Chondrocyte (in vitro differentiated cells): ENCODE measurements around the gene VAV2. TPM values are rescaled to one million over a fixed set of nuclear protein-coding genes. Genes with fewer than 3 reads are reported as not detected.
A peak's percentile ranks its signal among the peaks of the same experiment; 100 is the strongest.

Source experiments
- DNase-seq: peaks from one replicate; pipeline ENCODE4 v3.0.0; 2021; ENCODE audit warnings: mixed read lengths, low spot score
- H3K27ac Mint-ChIP-seq: one replicate; pipeline ENCODE4 v1.8.0; 2021; ENCODE audit warnings: mild to moderate bottlenecking, moderate library complexity, mixed read lengths; ENCODE audit not compliant: unreplicated experiment
- H3K27me3 Mint-ChIP-seq: 2 replicates; pipeline ENCODE4 v1.8.0; 2021; ENCODE audit warnings: low read depth, mixed read lengths
- H3K36me3 Mint-ChIP-seq: 2 replicates; pipeline ENCODE4 v1.8.0; 2021; ENCODE audit warnings: low read depth, mixed read lengths
- H3K4me1 Mint-ChIP-seq: 2 replicates; pipeline ENCODE4 v1.8.0; 2021; ENCODE audit warnings: low read depth, mild to moderate bottlenecking, mixed read lengths
- H3K4me3 Mint-ChIP-seq: one replicate; pipeline ENCODE4 v1.8.0; 2021; ENCODE audit warnings: mild to moderate bottlenecking, moderate library complexity, mixed read lengths; ENCODE audit not compliant: unreplicated experiment
- H3K9me3 Mint-ChIP-seq: 2 replicates; pipeline ENCODE4 v1.8.0; 2021; ENCODE audit warnings: low read depth, mixed read lengths
- CTCF ChIP-seq: fragments of 200-600 bp; sonication (generic); IDR thresholded peaks from 2 replicates; pipeline ENCODE4 v1.5.0; 2021; ENCODE audit warnings: antibody characterized with exemption, mild to moderate bottlenecking, moderate library complexity
- total RNA-seq: library from RNA; stranded (reverse); gene quantifications from 3 replicates; pipeline ENCODE4 v1.2.1, GENCODE V29; 2021

Gene VAV2
- total RNA-seq, 1 donor from 2014 or later: 17.7 TPM

- Mint-ChIP-seq H3K4me3 (no peak overlapping the region), H3K9me3 (no peaks in the 10 kb centered on the region), H3K36me3 (no peaks in the 10 kb centered on the region), H3K27me3 (no peaks in the 10 kb centered on the region), H3K27ac (no peak overlapping the region), H3K4me1 (peaks cover 45% of the 10 kb centered on the region)
- DNase-seq: no peak
- TF ChIP-seq CTCF: no peak
These were observed 76.5 kb downstream of the VAV2 start for GRCh38 chr9:133915534-133916158.

GRCh38 chr9:133914442-133915342, 77.4 kb downstream of the VAV2 start:
- peaks cover 43% of the 10 kb centered on the region for H3K4me1 Mint-ChIP-seq
- TF ChIP-seq CTCF: no peak
- no peak overlapping the region for H3K4me3 Mint-ChIP-seq
- H3K36me3 Mint-ChIP-seq: no peaks in the 10 kb centered on the region
- no peaks in the 10 kb centered on the region for H3K9me3 Mint-ChIP-seq
- H3K27me3 Mint-ChIP-seq: no peaks in the 10 kb centered on the region
- DNase-seq: no peak
- peak overlapping the region; percentile 54 for H3K27ac Mint-ChIP-seq

GRCh38 chr9:133913571-133914369, 78.4 kb downstream of the VAV2 start:
- H3K27ac Mint-ChIP-seq: no peak overlapping the region
- no peaks in the 10 kb centered on the region for H3K36me3 Mint-ChIP-seq
- TF ChIP-seq CTCF: no peak
- H3K9me3 Mint-ChIP-seq: no peaks in the 10 kb centered on the region
- no peak overlapping the region for H3K4me3 Mint-ChIP-seq
- H3K4me1 Mint-ChIP-seq: peaks cover 34% of the 10 kb centered on the region
- no peak for DNase-seq
- H3K27me3 Mint-ChIP-seq: no peaks in the 10 kb centered on the region

- no peak overlapping the region for H3K4me3 Mint-ChIP-seq
- H3K4me1 Mint-ChIP-seq: peaks cover 21% of the 10 kb centered on the region
These were observed 81.1 kb downstream of the VAV2 start for GRCh38 chr9:133910855-133911514.

More at GRCh38 chr9:133910855-133911514, 81.1 kb downstream of the VAV2 start:
- DNase-seq: no peak
- no peak for TF ChIP-seq CTCF
- Mint-ChIP-seq H3K9me3 (no peaks in the 10 kb centered on the region), H3K27ac (no peak overlapping the region), H3K27me3 (no peaks in the 10 kb centered on the region), H3K36me3 (no peaks in the 10 kb centered on the region)
